Stimulated activated CD4-positive, alpha-beta T cell treated with anti-CD3 and anti-CD28 coated beads, Interleukin-2, amount 100 ng/mL, for 4 hours (primary cell): ENCODE measurements around the gene CRTC3.
A peak's percentile ranks its signal among the peaks of the same experiment; 100 is the strongest.
"Not testable (repeated sequence)": the region's sequence is repeated elsewhere in the genome, so short reads cannot be mapped to it uniquely, and the experiment has no call there.

Experiments
- DNase-seq: peaks from one replicate; pipeline ENCODE4 v3.0.0-alpha.2; 2020; ENCODE audit warnings: low read depth

CRTC3 gene

GRCh38 chr15:90529371-90530249 is at the start of gene CRTC3:
Gene CRTC3, plus strand, starts transcription at chr15:90529923. Its CDS starts 149 bp downstream, at chr15:90530072.
- DNase-seq: peak; percentile 27

- no peak for DNase-seq
Observed at GRCh38 chr15:90481023-90481422, 48.7 kb upstream of the CRTC3 start.

- peak; percentile 21 for DNase-seq
Observed at GRCh38 chr15:90482124-90483011, 47.4 kb upstream of the CRTC3 start.

GRCh38 chr15:90483012-90483307 is 46.8 kb upstream of the CRTC3 start:
- no peak for DNase-seq

GRCh38 chr15:90483637-90484036 is 46.1 kb upstream of the CRTC3 start:
- DNase-seq: no peak

GRCh38 chr15:90487186-90487585 is 42.5 kb upstream of the CRTC3 start:
- no peak for DNase-seq

GRCh38 chr15:90489514-90489913 is 40.2 kb upstream of the CRTC3 start:
- no peak for DNase-seq

- no peak for DNase-seq
Observed at GRCh38 chr15:90489944-90490343, 39.8 kb upstream of the CRTC3 start.

- no peak for DNase-seq
Observed at GRCh38 chr15:90493647-90494046, 36.1 kb upstream of the CRTC3 start.

- DNase-seq: no peak
Observed at GRCh38 chr15:90495067-90495466, 34.7 kb upstream of the CRTC3 start.

GRCh38 chr15:90496791-90497190 is 32.9 kb upstream of the CRTC3 start:
- DNase-seq: no peak

- no peak for DNase-seq
Observed at GRCh38 chr15:90497376-90497775, 32.3 kb upstream of the CRTC3 start.

GRCh38 chr15:90497912-90498311 is 31.8 kb upstream of the CRTC3 start:
- no peak for DNase-seq

- DNase-seq: no peak
Observed at GRCh38 chr15:90500171-90500570, 29.6 kb upstream of the CRTC3 start.

GRCh38 chr15:90501898-90502297 is 27.8 kb upstream of the CRTC3 start:
- no peak for DNase-seq

GRCh38 chr15:90510781-90511180 is 18.9 kb upstream of the CRTC3 start:
- DNase-seq: not testable (repeated sequence)

GRCh38 chr15:90511211-90511618 is 18.5 kb upstream of the CRTC3 start:
- DNase-seq: not testable (repeated sequence)

GRCh38 chr15:90512276-90512675 is 17.4 kb upstream of the CRTC3 start:
- DNase-seq: no peak

- no peak for DNase-seq
Observed at GRCh38 chr15:90512981-90513380, 16.7 kb upstream of the CRTC3 start.

- DNase-seq: no peak
Observed at GRCh38 chr15:90513448-90513847, 16.3 kb upstream of the CRTC3 start.

- DNase-seq: not testable (repeated sequence)
Observed at GRCh38 chr15:90513893-90514292, 15.8 kb upstream of the CRTC3 start.

- DNase-seq: no peak
Observed at GRCh38 chr15:90519688-90520087, 10.0 kb upstream of the CRTC3 start.

GRCh38 chr15:90520365-90520764 is 9.4 kb upstream of the CRTC3 start:
- DNase-seq: no peak
